Activated CD4-positive, alpha-beta T cell treated with anti-CD3 and anti-CD28 coated beads, Interleukin-2, amount 50 U/mL, for 16 hours (primary cell): ENCODE results near the gene KLF13.

Source experiments
- DNase-seq: peaks from one replicate; pipeline ENCODE4 v3.0.0-alpha.2; 2020

The KLF13 gene

GRCh38 chr15:31300981-31301672 lies 25.5 kb upstream of the KLF13 start:
- no peak for DNase-seq

GRCh38 chr15:31301673-31301990 lies 25.0 kb upstream of the KLF13 start:
- no peak for DNase-seq

GRCh38 chr15:31302029-31302657 lies 24.5 kb upstream of the KLF13 start:
- DNase-seq = no peak

GRCh38 chr15:31302778-31303725 lies 23.6 kb upstream of the KLF13 start:
- DNase-seq = no peak

GRCh38 chr15:31303726-31304648 lies 22.6 kb upstream of the KLF13 start:
- DNase-seq = no peak

GRCh38 chr15:31304751-31305365 lies 21.8 kb upstream of the KLF13 start:
- DNase-seq = no peak

- DNase-seq = no peak
Measured at GRCh38 chr15:31305375-31305774, 21.3 kb upstream of the KLF13 start.

GRCh38 chr15:31305796-31306425 lies 20.7 kb upstream of the KLF13 start:
- DNase-seq = no peak

GRCh38 chr15:31306426-31307269 lies 20.0 kb upstream of the KLF13 start:
- no peak for DNase-seq

- no peak for DNase-seq
Measured at GRCh38 chr15:31307270-31308184, 19.1 kb upstream of the KLF13 start.

GRCh38 chr15:31308185-31308639 lies 18.4 kb upstream of the KLF13 start:
- DNase-seq = no peak

- DNase-seq = no peak
Measured at GRCh38 chr15:31309893-31310606, 16.6 kb upstream of the KLF13 start.

GRCh38 chr15:31311735-31312619 lies 14.7 kb upstream of the KLF13 start:
- no peak for DNase-seq

- no peak for DNase-seq
Measured at GRCh38 chr15:31313223-31313622, 13.4 kb upstream of the KLF13 start.

- DNase-seq = no peak
Measured at GRCh38 chr15:31314380-31314779, 12.3 kb upstream of the KLF13 start.

- no peak for DNase-seq
Measured at GRCh38 chr15:31316135-31316795, 10.4 kb upstream of the KLF13 start.

- DNase-seq = no peak
Measured at GRCh38 chr15:31317017-31317416, 9.6 kb upstream of the KLF13 start.
